HG02571 (cell line): ENCODE results near the gene MICAL1.

Experiments
- ATAC-seq: cut with Tn5 transposase; IDR thresholded peaks from one replicate; pipeline ENCODE4 v1.9.1; 2021; ENCODE audit warnings: mild to moderate bottlenecking, moderate library complexity; ENCODE audit not compliant: unreplicated experiment

MICAL1 gene, protein sequence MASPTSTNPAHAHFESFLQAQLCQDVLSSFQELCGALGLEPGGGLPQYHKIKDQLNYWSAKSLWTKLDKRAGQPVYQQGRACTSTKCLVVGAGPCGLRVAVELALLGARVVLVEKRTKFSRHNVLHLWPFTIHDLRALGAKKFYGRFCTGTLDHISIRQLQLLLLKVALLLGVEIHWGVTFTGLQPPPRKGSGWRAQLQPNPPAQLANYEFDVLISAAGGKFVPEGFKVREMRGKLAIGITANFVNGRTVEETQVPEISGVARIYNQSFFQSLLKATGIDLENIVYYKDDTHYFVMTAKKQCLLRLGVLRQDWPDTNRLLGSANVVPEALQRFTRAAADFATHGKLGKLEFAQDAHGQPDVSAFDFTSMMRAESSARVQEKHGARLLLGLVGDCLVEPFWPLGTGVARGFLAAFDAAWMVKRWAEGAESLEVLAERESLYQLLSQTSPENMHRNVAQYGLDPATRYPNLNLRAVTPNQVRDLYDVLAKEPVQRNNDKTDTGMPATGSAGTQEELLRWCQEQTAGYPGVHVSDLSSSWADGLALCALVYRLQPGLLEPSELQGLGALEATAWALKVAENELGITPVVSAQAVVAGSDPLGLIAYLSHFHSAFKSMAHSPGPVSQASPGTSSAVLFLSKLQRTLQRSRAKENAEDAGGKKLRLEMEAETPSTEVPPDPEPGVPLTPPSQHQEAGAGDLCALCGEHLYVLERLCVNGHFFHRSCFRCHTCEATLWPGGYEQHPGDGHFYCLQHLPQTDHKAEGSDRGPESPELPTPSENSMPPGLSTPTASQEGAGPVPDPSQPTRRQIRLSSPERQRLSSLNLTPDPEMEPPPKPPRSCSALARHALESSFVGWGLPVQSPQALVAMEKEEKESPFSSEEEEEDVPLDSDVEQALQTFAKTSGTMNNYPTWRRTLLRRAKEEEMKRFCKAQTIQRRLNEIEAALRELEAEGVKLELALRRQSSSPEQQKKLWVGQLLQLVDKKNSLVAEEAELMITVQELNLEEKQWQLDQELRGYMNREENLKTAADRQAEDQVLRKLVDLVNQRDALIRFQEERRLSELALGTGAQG

DNA sequence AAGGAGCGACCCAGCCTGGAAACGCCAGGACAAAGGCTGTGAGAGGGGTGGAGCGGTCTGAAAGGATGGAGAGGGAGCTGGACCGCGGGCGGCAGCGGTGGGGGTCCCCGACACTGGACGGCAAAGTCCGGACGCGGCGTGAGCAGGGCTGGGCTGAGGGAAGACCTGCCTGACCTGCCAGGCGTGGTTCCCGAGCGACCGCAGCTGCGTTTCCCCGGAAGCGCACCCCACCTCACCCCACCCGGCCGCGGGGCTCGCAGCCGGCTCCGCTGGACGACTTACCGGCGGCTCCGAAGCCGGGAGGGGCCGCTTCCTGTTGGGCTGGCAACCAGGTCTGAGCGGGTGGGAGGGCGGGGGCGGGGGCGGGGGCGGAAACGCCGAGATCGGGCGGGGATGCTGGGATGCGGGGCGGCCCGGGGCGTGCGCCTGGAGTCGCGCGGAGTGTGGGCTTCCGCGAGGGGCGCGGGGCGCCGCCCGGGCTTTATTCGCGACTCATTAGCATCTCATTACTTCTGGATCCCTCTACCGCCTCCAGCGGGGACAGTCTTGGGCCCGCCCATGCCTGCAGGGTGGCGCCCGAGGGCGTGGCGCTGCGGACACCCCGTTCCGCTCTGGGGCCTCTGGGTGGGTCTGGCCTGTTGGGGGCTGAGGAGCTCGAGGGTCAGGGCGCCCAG lies at the start of gene MICAL1:
MICAL1 (minus strand) TSS at position 336 of the 674 bp plus-strand sequence. CDS start 1,576 bp downstream, outside the sequence.
- ATAC-seq, result peak; percentile 56

GRCh38 chr6:109503327-109504224 lies 48.0 kb upstream of the MICAL1 start:
- ATAC-seq, result no peak

DNA sequence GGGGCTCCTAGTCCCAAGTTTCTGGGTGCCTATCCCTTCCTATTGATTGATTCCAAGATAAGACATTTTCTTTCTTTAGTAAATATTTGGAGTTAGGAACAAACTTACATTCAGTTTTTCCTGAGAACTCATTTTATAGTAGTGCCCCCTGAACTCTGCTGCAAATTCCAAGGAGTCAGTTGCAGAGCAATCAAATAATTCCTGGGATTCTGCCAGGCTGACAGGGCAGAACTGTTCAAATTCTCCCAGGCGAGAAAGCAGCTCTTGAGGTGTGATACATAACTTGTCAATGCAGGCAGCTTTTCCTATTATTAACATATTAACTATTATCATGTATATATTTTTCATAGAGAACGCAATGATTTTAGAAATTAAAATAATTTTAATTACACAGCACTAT lies 43.4 kb upstream of the MICAL1 start:
- ATAC-seq, result no peak

DNA sequence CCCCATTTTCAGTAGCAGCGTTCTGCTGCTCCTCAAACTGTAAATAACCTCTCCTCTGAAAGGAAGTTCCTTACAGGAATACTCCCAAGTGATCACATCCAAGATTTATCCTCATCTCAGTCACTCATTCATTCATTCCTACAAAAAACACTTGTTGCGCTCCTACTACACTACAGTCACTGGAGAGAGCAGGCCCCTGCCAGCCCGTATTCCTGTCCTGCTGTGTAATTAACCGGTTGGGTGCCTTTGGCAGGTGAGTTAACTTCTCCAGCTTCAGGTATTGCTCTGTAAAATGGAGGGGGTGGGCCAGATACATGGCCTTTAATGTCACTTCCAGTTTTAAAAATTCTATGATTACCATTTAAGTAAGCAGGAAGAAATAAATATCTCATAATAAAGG lies 42.5 kb upstream of the MICAL1 start:
- ATAC-seq, result no peak

DNA sequence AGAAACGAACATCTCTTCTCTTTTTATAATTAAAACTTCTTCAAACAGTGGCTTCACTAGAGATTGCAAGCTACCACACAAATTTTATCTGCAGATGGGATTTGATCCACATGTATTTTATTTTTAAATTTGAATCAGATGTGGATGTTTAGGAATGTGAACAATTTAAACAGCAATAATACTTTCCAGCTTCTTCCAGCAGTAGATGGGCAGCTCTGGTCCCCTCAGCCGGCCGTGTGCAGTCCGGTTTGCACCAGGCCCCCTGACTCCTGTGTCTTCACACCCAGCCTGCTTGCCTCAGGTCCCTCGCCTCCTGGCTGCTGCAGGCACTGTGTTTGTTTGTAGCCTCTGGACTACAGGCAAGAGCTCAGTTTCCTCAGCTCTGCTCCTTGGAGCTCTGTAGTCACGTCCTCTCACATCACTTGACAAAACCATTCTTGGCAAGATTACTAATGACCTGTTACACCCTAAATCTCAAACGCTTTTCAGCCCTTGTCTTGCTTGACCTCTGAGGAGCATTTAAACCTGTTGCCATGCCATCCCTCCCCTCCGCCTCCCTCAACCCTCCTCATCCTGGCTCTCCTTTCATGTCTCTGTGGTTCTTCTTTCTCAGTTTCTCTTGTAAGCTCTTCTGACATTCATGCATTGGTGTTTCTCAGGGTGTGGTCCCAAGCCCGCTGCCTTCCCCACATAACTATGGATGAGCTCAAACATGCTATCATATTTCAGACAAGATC lies 40.6 kb upstream of the MICAL1 start:
- no peak for ATAC-seq

DNA sequence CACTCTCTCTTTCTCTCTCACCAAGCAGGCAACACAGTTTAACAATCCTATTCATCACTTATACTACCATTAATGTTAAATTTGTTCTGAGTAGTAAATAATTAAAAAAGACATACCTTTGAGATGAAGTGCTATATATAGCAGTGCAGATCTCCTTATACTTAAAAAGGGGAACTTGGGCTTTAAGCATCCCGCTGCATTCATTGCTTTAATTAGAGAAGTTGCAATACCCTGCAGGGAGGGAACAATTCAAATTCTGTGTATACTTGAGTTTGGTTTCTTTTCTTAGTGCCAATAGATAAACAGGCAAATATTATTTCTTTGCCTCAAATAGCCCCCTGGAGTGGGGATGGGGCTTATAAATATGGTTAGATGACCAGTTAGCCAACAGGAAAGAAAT lies 38.3 kb upstream of the MICAL1 start:
- no peak for ATAC-seq

GRCh38 chr6:109491207-109491938 lies 35.8 kb upstream of the MICAL1 start:
- no peak for ATAC-seq

DNA sequence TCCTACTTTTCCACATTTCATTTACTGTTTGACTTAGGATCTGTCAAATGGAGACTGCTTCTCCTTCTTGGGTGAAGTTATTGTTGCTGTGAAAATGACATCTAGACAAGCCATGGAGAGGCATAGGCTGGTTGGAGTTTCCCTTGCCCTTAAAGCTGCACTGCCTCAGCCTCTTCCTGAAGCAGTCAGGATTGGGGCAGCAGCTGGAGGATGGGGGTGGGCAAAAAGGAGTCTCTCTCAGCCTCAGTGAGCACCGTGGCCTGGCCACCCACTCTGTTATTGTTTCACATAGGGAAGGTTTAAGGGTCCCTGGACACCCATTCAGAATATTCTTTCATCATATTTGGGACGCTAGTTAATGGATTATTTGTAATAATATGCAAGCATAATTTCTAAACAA lies 35.1 kb upstream of the MICAL1 start:
- ATAC-seq, result no peak

GRCh38 chr6:109488001-109488400 lies 32.4 kb upstream of the MICAL1 start:
- ATAC-seq, result no peak

DNA sequence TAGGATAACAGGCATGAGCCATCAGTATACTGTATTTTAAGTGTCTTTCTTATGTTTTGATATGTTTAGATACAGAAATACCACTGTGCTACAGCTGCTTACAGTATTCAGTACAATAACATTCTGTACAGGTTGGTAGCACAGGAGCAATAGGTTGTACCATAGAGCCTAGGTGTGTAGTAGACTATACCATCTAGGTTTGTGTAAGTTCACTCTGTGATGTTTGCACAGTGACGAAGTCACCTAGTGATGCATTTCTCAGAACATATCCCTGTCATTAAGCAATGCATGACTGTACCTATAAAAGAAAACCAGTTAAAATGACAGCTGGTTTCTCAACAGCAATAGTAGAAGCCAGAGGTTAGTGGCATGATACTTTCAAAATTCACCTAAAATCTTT lies 30.5 kb upstream of the MICAL1 start:
- no peak for ATAC-seq

GRCh38 chr6:109485266-109485935 lies 29.8 kb upstream of the MICAL1 start:
- no peak for ATAC-seq

DNA sequence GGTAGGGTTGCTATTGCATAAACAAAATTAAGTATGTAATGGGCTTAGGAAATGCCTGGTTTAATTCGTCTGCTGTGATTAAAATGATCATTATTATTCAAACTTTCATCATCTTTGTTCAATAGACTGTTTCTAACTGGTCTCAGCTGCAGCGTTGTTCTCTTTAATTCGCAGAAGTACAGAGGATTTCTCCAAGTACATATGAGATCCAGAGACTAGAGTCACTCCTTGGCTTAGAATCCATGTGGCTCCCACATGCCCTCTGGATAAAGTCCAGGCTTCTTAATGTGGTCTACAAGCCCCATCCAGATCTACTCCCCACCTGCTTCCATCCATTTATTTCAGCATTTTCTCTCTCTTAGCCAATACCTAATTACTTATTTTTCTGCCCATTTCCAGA lies 28.6 kb upstream of the MICAL1 start:
- ATAC-seq, result no peak

- no peak for ATAC-seq
Measured at GRCh38 chr6:109483735-109484057, 28.1 kb upstream of the MICAL1 start.

GRCh38 chr6:109482905-109483734 lies 27.5 kb upstream of the MICAL1 start, which contains the start of gene ZBTB24:
Gene ZBTB24, minus strand, starts transcription at chr6:109483219. Its CDS starts 1,193 bp downstream, at chr6:109482026.
- ATAC-seq, result peak; percentile 92

GRCh38 chr6:109480993-109481480 lies 25.5 kb upstream of the MICAL1 start:
- ATAC-seq, result no peak

DNA sequence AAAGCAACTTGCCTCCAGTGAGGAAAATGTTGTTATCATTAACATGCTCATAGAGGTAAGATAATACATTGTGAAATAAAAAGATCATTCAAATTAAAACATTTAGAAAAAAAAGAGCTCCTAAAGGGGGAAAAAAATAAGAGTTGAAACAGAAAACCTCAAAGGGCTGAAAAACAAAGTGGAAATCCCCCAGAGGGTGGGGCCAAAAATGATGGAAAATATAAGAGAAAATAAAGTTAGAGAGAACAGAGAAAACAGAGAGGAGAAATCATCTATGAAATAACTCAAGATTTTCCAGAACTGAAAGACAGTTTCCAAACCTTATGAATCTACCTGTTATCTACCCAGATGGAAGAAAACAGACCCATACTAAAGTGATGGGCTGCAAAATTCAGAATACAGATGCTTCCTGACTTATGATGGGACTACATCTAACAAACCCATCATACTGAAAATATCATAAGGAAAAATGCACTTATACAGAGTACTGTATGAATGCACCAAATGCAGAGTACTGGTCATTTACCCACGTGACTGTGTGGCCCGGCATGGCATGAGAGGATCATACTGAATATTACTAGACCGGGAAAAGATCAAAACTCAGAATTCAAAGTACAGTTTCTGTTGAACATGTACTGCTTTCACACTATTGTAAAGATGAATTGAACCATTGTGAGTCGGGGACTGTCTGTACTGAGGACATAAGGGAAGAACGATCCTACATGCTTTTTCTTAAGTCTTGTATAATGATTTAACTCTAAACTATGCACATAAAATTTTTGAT lies 23.5 kb upstream of the MICAL1 start:
- ATAC-seq, result no peak
